Measurements from ENCODE around the gene CHPF.

The CHPF gene

GRCh38 chr2:219551441-219552381 lies 8.1 kb upstream of the CHPF start:
- DNase-seq: no peak

GRCh38 chr2:219549619-219550018 lies 6.0 kb upstream of the CHPF start:
- DNase-seq: no peak

- no peak for DNase-seq
These were observed 5.4 kb upstream of the CHPF start for GRCh38 chr2:219548990-219549389.

DNA sequence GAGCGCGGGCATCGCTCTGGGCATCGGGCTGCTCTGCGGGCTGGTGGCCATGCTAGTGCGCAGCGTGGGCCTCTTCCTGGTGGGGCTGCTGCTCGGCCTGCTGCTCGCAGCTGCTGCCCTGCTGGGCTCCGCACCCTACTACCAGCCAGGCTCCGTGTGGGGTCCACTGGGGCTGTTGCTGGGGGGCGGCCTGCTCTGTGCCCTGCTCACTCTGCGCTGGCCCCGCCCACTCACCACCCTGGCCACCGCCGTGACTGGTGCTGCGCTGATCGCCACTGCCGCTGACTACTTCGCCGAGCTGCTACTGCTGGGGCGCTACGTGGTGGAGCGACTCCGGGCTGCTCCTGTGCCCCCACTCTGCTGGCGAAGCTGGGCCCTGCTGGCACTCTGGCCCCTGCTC lies 4.0 kb upstream of the CHPF start:
- DNase-seq: no peak

GRCh38 chr2:219545943-219546352 lies 2.3 kb upstream of the CHPF start:
- DNase-seq: no peak

DNA sequence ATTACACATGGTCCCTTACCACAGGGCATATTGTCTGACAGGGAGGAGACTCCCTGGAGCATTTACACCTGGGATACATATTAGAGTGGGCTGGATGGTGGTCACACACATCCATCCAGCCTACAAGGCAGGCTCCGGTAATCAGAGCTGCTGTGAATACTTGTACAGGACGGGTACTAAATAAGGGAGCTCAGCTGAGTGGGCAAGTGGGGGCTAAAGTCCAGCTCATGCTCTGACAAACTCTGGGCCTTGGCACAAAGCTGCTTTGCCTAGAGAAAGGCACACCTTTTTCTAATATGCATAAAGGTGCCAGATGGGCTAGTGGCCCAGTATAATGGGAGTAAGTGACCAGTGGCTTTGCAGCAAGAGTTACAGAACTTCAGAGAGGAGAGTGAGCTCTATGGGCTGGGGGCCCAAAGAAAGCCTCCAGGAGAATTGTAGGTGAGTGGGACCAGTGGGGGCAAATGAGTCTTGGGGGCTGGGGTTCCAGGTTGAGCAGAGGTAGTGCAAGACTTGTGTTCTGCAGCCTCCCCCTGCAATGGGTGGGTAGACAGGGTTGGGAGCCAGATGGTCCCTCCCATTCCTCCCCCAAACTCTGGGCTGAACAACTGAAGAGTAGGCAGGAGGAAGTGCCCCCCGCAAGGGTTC lies 1.8 kb upstream of the CHPF start:
- no peak for DNase-seq

GRCh38 chr2:219544567-219544966 lies 958 bp upstream of the CHPF start:
- DNase-seq: no peak

DNA sequence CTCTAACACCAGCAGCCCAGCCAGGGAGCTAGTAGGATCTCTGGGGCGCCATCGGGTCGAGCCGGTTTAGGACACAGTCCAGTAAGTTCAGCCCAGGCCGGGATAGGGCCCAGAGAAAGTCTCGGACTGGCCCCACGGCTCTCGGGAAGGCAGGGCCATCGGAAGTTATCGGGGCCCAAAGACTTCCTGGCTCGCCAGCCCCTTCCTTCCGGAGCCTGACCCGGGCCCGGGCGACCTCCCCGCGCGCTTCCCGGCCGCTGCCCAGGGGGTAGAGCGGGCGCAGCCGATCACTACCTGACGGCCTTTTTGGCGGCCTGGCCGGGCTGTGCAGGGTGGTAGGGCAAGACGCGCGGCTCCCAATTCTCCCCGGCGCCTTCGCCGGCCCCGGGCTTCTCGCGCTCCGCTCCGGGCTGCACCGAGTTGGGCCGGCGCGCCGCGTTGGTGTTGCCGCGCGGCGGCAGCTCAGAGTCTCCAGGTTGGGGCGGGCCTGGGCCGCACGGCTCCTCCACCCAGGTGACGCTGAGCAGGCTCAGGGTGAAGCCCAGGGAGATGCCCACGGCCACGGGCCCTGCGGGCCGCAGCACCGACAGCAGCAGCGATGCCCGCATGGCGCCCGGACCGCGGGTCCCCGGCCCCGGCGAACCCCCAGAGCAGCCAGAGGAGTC lies 546 bp downstream of the CHPF start:
- no peak for DNase-seq

DNA sequence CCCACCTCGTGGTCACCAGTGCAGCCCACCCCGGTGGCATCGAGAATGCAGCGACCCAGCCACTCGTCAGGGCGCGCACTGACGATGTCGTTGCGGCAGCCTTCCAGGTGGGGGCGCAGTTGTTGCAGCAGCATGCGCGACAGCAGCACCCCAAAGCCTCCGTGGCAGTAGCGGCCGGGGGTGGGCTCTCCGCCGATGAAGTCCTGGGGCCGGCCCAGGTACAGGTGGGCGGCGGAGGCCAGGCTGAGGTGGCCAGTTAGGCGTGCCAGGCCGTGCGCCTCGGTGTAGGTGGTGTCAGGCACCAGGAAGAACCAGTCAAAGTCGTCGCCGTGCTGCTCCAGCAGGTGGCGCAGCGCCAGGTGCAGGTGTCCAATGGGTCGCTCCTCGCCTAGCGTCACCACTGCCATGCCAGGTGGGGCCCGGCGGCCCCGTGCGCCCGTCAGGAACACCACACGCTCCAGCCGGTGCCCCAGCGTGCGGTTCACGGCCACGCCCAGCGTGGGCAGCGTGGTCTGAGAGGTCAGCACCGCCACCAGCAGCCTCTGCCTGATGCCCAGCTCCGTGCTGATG lies 1.9 kb downstream of the CHPF start:
- DNase-seq: peak; percentile 80

- no peak for DNase-seq
These were observed 2.7 kb downstream of the CHPF start for GRCh38 chr2:219540784-219541504.

GRCh38 chr2:219539926-219540678 lies 3.5 kb downstream of the CHPF start:
- no peak for DNase-seq

DNA sequence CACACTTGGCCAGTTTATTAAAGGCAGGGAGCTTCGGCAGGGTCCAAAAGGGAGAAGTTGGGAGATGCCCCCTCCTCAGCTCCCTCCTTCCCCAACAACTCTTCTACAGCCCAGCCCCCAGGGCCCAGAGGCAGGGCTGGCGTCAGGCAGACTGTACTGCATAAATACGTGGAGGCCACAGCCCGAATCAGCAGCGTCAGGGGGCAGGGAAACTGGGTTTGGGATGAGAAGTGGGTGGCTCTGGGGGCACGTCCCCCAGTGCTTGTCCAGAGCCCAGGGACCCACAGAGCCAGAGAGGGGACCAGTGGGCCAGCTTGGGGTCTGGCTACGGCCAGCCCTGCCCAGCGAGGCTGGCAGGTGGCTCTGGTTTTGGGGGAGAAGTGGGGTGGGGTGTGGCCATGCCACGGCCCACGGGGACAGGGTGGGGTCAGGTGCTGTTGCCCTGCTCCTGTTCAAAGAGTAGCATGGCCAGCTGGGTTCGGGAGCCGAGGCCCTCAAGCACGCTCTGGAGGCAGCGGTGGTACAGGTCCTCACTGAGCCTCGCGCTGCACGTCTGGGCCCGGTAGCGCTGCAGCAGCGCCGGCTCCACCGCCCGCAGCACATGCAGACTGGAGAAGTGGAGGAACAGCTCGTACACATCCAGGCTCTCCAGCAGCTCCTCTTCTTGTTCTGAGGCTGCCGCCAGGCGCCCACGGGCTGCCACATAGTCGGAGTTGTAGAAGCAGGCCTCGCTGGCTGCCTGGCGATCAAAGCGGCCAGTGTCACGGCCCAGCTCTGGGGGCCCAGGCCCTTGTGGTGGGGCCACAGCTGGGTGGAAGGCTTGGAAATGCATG lies 4.4 kb downstream of the CHPF start:
- no peak for DNase-seq

DNA sequence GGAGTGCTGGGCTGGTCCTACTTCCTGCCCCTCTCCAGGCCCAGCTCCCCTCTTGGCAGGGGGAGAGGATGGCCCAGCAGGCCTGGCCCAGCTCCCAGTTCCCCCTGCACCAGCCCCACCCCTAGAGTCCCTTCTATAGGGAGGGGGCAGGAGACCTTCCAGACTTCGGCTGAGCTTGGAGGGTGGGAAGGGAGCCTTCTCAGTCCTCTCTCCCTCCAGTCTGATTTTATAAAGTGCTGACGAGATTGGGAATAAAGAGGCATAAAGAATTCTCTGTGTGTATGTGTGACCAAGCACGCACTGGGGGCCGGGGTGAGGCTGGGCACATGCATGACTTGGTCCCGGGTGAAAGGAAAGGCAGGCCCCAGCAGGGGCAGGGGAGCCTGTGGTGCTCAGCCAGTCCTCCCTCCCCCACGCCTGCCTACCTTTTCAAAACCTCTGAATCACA lies 5.1 kb downstream of the CHPF start:
- DNase-seq: no peak

DNA sequence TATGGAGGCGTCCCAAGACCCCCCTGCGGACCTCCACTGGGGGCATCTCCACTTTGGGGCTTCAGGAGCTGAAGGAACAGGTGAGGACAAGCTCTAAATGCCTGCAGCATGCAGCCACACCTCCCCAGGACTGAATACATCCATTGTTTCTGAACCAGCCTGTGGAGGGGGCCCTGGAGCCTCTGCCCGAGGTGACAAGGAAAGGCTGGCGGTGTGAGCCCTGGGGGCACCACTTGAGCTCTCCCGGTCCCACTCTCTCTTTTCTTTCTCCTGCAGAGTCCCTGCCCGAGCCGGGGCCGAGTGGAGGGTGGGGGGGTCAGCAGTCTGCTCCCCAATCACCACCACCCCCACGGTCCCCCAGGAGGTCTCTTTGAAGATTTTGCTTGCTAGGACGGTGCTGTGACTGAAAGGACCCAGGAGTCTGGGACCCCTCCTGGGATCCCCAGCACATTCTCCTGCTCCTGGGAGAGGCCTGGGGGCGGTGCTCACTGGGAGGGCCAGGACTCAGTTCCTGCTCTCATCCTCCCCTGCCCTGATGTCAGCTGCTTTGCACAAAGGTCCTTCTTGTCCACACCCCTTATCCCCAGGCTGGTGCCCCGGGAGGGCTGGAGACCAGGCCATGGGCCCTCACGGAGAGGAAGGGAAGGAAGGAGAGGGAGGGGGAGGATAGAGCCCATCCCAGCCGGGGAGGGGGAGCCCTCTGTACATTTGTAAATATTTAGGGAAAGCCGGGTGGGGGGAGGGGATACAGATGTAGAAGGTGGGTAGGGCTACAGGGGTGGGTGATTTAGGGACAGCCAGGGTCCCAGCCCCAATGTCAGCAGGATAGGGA lies 5.7 kb downstream of the CHPF start:
- no peak for DNase-seq

DNA sequence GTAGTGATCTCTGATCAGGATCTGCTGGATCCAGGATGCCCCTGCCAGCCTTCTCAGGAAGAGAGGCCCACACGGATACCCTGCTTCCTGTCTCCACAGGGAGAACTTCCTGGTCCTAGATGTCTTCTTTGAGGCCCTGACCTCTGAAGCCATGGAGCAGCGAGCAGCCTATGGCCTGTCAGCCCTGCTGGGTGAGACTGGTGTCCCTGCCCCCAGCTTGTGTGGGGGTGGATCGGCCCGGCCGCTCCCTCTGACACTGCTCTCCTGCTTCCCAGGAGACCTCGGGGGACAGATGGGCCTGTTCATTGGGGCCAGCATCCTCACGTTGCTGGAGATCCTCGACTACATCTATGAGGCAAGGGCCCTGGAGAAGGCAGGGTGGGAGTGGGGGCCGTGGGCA lies 6.6 kb downstream of the CHPF start:
- no peak for DNase-seq

DNA sequence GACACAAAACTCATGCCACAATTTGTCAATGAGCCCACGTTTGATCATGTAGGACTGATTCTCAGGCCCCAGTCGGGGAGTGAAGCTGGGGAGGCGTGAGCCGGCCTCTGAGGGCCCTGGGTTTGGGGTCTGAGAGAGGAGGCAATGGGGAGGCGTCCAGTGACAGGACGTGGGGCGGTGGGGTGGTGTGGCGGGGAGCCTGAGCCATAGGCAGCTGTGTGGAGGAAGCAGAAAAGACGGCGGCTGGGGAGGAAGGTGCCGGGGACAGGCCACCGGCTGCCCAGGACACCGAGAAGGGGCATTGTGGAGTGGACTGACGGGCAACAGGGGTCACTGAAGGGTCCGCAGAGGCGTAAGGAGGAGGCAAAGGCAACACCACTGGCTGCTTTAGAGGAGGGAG lies 7.2 kb downstream of the CHPF start:
- no peak for DNase-seq

- no peak for DNase-seq
These were observed 9.5 kb downstream of the CHPF start for GRCh38 chr2:219533930-219534661.

DNA sequence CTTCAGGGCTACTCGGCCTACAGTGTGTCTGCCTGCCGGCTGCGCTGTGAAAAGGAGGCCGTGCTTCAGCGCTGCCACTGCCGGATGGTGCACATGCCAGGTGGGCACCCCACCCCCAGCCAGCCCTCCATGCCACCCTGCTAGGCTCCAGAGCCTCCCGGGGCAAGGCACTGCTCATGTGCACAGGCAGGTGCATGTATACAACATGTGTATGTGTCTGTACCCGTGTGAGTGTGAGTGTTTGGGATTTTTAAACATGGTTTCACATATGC lies 11.3 kb downstream of the CHPF start:
- no peak for DNase-seq

DNA sequence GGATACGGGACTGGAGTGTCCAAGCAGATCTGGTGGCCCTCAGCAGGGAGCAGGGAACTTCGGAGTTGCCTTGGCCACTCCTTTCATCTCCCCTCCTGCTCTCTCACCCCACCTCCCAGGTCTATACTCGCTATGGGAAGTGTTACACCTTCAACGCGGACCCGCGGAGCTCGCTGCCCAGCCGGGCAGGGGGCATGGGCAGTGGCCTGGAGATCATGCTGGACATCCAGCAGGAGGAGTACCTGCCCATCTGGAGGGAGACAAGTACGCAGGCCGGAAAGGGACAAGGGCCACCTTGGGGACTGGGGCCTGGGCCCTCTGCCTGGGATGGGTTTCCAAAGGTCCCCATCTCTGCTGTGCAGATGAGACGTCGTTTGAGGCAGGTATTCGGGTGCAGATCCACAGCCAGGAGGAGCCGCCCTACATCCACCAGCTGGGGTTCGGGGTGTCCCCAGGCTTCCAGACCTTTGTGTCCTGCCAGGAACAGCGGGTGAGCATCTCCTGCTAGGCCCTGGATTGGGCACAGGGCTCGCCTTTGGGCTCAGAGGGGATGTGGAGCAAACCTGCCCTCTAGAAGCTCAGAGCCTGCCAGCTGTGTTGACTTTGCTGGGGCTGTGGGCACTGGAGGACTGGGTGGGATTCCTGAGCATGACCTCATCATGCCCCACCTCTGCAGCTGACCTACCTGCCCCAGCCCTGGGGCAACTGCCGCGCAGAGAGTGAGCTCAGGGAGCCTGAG lies 11.8 kb downstream of the CHPF start:
- DNase-seq: no peak
